IPS-18c (cell line): Measurements from ENCODE around the gene ITGA8.

Source experiments
- H3K4me3 ChIP-seq: 2 replicates; pipeline ENCODE4 v1.7.0; 2013; ENCODE audit warnings: low read depth, mild to moderate bottlenecking, low read length, moderate library complexity; ENCODE audit not compliant: insufficient read depth
- H3K9me3 ChIP-seq: one replicate; pipeline ENCODE4 v1.6.1; 2013; ENCODE audit warnings: mild to moderate bottlenecking, low read length, moderate library complexity; ENCODE audit not compliant: control insufficient read depth, insufficient read depth

The ITGA8 gene

DNA sequence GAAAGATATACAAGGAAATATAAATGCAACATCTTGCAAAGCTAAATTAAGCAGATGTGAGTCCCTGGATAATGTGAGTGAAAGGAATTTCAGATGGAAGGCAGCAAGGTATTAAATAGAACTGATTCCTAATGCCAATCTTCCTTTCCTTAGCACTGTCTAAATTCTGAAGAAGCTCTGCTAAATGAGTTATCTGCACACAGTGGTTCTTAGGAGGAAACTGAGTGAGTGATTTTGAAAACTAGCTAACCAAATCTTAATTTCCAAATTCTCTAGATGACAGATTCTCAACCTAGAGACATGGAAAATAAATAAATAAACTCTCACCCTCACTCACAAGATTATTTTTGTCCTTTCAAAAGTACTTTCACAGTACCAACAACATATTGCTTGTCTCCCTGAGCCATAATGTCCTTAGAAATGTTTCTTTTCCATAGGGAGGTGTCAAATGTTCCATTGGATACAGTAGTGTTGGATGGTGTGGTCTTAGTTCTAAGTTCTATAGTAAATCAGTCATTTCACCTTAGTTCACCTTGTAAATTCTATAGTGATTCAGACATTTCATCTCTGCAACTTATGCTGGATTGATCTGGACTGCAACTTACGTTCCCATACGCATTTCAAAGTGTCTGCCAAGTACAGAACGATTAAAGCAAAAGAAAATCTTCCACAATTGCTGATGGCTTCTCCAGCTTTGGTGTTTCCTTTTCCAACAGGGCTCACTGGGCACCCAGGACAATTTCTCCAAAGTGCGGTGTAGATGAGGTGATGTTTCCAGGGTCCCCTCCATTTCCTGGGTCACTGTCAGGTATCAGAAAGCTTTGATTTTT, 203.3 kb downstream of the ITGA8 start:
- no peaks in the 10 kb centered on the region for H3K9me3 ChIP-seq
- no peak overlapping the region for H3K4me3 ChIP-seq

DNA sequence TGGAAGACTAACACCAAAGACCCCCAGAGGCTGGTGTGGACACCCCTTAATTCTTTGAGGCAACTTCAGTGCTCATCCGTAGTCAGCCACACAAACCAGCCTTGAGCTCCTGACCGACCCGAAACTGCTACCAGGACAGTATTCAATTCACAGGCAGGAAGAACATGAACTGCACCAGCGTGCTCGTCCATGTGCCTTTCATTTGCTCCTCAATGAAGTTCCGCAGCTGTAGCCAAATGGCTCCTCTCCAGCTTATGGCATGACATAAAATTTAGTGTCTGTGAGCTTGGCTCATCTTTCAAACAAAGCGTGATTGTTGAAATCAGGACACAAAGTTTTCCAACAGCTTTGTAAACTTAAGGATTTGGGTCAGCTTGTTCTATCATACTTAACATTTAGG, 204.5 kb downstream of the ITGA8 start:
- Histone ChIP-seq H3K4me3 (no peak overlapping the region), H3K9me3 (no peaks in the 10 kb centered on the region)

DNA sequence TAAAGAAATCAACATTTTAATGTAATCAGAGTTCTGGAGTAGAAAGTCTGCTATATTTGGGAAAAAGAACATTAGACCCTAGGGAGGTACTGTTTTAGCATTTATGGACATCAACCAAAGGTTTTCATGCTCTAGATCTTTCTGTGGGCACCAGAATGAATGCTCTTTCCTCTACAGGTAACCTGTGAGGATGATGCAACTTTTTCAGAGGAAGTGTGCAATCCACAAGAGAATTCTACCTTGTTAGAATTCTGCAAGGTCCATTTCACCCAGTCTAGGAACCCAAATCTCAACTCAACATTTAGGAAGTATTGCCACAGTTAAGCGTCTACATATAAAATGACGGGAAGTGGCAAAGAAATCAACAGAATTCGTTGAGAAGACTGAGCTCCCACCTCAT, 208.8 kb downstream of the ITGA8 start:
- H3K4me3 ChIP-seq = no peak overlapping the region
- no peaks in the 10 kb centered on the region for H3K9me3 ChIP-seq

DNA sequence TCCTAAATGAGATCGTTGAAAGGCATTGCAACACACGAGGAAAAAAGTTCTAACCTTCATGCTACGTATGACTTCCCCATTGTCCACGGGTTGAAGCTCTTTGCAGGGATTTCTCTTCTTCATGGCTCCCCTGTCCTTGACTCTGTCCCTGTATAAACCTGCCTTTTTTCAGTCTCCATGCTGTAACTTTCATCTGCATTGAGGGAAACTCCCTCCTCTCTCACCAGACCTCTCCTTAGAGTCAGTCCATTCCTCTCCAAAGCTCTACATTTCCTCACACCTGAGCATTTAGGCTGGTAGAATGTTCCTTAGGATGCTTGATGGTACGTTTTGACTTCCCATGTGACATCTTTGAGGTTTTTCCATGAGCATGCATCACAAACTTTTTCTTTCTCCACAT, 214.4 kb downstream of the ITGA8 start:
- Histone ChIP-seq H3K4me3 (no peak overlapping the region), H3K9me3 (no peaks in the 10 kb centered on the region)

DNA sequence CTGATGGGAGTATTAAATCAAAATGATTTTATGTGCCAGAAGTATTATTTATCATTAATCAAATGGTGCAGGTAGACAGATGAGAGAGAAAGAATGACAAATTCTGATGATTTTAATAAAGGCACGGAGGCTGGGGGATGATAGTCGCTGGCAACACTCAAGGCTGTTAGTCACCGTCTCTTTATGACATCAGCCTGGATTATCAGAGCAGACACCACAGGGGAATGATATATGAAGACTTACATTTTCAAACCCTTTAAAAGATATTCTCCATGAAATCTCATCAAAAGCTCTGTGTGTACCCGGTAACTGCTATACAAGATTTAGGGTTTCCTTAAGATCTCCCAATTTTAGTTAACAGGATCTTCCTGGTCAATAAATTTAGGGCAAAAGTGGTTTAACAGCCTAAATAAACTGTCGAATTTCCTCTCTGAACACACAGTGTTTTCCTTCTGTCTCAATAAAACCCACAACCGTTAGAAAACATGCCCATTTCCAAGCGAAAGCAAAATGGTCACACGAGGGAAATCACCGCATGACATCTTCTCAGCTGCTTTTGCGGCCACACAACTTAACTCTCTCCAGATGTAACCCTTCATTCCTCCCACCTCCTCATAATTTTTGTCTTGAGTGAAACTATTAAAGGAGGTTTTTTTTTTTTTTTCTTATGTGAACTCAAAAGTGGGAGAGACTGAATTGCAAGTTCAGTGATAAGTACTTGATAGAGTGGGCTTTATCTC, 215.5 kb downstream of the ITGA8 start:
- H3K9me3 ChIP-seq = no peaks in the 10 kb centered on the region
- no peak overlapping the region for H3K4me3 ChIP-seq

DNA sequence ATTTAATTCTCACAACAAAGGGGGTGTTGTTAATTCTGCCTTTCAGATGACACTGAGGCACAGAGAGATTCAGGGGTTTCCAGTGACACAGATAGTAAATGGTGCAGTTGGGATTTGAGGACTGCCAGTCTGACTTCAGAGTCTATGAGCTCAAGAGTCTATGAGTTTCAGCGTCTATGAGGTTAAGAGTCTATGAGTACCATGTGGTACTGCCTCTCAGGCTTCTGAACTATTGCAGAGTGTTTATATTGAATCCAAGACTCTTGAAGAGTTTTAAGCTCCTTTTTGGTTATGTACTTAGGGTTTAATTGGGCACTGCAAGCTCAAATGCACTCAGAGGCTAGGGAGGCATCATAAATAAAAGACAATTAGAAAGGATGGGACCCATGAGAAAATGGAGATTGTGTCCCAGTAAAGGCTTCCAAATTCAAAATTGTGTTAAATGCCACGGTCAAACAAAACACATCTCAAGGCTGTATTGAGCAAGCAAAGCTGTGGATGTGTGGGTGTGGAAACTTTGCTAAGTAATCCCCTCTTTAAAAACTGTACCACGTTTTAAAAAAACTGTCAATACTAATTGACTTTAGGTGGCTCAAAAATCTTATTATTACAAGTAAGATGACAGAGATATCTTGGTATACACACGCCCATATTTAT, 224.7 kb downstream of the ITGA8 start:
- no peak overlapping the region for H3K4me3 ChIP-seq
- peaks cover 2% of the 10 kb centered on the region for H3K9me3 ChIP-seq

DNA sequence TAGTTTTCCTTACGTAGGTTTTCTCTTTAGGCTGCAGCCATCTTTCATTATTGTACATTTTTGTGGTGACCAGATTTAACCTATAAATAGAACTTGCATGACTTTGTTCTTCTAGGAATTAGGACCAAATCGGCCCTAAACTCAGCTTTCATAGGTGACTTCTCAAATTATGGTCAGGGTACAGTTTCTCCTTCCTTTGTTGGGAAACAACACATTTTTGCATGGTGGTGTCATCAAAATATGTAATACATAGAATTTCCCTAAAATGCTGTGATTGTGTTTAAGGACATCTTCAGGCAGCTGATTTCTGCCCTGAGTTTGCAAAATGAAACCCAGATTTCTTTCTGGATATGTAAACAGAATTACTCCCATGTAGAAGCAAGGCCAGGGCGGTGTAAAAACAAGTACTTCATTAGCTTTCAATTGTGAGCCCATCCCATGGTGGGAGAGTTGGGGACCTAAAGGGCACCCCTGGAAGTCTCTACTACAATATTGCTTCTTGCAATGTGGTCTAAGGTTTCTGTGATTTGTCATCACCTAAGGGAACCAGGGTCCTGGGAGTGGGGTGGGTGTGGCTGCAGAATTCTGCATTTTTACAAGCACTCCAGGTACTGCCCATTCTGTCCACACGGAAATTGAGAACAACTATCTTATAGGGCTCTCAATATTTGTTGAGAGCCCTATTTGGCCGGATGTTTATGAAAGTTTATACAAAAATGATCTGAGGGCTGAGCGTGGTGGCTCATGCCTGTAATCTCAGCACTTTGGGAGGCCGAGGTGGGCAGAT, 227.7 kb downstream of the ITGA8 start:
- H3K9me3 ChIP-seq = peaks cover 2% of the 10 kb centered on the region
- no peak overlapping the region for H3K4me3 ChIP-seq

DNA sequence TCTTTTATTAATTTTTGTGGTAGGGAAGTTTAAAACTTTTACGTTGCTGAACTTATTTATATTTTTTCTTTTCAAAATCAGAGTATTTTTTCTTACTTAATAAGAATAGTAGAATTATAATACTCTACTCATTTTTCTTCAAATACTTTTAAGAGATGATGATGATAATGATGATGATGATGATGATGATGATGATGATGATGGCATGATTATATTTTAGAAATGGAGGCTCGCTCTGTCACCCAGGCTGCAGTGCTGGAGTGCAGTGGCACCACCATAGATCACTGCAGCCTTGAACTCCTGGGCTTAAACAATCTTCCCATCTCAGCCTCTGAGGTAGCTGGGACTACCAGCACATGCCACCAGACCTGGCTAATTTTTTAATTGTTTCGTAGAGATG, 230.3 kb downstream of the ITGA8 start:
- H3K9me3 ChIP-seq = peaks cover 2% of the 10 kb centered on the region

DNA sequence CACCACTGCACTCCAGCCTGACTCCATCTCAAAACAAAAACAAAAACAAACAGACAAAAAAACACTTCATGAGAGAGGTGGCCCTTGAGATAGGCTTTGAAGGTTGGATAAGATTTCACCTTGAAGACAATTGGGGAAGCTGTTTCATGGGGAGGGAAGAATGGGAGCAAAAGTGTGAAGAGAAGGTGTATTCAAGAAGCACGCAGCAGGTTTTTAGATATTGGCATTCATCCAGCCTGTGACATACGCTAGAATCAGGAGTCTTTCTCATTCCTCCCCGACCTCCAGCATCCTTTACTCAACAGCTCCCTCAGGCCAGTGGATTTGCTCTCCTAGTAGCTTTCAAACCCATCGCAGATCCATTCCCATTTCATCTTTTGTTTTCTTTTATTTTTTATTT, 232.3 kb downstream of the ITGA8 start:
- Histone ChIP-seq H3K9me3 (peaks cover 2% of the 10 kb centered on the region), H3K4me3 (no peak overlapping the region)

More for the DNA sequence above, 230.3 kb downstream of the ITGA8 start:
- H3K4me3 ChIP-seq = no peak overlapping the region

DNA sequence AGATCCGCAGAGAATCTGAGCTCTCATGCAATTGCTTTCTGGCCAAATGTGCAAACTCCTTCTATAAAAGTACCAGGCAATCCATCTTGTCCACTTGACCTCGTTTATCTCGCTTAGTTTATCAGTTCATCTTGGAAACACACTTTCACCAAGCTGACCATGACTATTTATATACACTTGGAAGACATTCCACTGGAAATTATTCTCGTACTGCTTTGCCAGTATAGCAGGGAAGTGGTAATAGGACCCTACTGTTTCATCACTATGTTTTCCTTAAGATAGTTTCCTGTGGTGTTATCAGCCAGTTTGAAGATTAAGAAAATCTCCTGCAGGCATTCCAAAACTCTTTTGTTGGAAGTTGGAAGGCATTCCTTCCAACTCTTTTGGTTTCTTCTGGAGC, 233.3 kb downstream of the ITGA8 start:
- no peak overlapping the region for H3K4me3 ChIP-seq
- no peaks in the 10 kb centered on the region for H3K9me3 ChIP-seq

DNA sequence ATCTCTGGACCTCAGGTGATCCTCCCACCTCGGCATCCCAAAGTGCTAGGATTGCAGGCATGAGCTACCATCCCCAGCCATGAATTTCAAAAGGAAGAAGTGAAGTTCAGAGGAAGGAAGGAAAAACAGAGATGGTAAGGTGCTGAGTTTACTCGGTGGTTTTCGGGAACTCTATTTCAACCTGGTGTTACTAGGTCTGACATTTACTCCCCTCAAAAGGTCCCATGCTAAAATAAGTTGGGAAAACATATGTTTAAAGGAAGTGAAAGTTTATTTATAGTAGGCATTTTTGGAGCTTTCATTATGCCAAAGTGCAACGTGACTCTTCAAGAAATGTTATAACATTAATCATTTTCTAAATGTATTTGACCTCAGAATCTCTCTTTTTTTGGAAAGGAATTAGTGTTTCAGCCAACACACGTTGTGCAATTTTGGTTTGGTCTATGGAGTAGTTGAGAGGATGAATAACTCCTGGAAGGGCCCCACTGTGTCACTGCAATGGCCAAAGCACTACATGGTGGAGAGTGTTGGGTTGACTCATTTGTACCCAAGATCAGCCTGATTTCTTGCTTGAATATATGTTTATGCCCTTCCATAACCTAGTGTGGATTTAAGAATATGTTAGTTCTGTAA, 233.9 kb downstream of the ITGA8 start:
- Histone ChIP-seq H3K9me3 (no peaks in the 10 kb centered on the region), H3K4me3 (no peak overlapping the region)

DNA sequence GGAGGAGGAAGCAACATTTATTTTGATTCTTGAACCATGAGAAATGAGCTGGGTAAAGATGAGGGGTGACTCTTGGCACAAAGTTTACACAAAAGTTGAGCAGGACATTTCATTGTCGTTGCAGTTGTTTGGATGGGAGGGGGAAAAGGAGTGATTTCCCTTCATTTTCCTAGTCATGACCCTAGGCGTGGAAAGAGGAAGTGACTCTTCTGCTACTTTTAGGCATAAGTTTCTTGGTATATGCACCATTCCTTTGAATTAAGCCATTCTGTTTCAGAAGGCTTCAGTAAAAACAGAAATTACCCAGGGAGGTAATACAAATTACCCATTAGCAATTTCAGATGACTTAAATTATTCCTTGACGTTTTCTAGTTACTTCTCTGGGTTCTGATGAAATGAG, 234.7 kb downstream of the ITGA8 start:
- Histone ChIP-seq H3K9me3 (no peaks in the 10 kb centered on the region), H3K4me3 (no peak overlapping the region)

DNA sequence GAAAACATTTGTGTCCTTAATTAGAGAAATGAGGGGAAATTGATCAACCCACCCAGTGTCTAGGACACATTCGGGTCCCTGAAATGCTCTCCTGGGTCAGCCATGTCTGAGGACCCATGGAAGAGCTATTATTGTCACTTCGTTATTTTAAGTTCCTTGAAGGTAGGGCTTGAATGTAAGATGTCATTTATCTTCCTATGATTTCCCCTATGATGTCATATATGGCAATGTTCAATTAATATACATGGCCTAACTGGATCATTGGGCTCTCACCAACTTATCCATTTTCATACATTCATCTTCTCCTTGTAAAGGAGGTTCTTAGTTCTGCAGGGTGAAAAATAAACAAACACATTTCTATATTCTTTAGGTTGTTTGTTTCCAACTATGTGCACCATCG, 235.6 kb downstream of the ITGA8 start:
- H3K9me3 ChIP-seq = no peaks in the 10 kb centered on the region

DNA sequence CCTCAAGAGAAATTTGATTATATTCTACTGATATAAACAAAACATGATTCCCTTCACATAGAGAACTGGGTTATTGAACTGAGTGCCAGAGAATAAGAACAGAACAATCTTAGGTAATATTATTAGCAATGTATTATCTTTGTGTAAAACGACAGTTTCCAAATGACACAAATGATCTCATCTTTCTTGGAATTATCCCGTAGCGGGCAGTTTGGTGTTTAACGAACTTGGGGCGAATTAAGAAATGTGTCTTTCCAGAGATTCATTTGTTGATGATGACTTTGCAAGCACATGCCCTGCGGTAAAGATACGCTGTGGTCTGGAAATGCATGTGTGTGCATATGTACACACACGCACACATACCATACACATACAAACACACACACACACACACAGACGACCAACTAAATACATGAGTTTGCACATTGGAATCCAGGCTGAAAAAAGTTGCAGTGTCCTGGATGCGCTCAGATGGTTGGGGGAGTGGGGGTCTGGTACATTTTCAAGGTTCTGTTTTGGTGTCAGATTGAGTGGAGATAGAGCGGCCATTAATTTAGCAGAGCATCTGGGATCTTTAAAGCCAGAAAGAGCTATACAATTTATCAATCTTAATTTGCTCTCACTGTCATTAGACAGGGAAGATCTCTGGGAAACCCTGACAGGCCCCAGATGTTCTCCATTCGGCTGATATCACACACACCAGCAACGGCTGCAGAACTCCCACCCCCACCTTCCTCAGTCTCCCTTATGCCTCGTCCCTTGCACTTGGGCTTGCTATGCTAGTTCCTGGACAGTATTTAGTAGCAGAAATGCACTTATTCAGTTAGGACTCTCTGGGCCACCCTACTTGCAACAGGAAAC, 236.3 kb downstream of the ITGA8 start:
- H3K9me3 ChIP-seq = no peaks in the 10 kb centered on the region
- H3K4me3 ChIP-seq = no peak overlapping the region

More for the DNA sequence above, 235.6 kb downstream of the ITGA8 start:
- no peak overlapping the region for H3K4me3 ChIP-seq

DNA sequence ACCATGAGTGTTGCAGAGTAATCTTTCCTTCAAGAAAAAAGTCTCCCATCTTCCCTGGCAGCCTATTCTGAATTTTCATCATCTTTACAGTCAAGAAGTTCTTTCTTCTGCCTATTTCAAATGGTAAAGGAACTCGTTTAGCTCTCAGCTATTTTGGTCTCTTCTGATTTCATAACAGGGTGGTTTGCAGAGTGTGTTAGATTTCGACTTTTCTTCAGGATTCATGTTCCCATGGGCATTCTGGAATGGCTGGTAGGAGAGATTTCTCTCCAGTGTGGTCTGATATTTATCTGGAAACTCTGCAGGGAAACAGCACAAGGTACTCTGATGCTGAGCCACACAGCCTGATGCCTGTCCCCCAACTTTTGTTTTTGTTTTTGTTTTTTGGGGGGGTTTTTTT, 237.6 kb downstream of the ITGA8 start:
- Histone ChIP-seq H3K4me3 (no peak overlapping the region), H3K9me3 (no peaks in the 10 kb centered on the region)

DNA sequence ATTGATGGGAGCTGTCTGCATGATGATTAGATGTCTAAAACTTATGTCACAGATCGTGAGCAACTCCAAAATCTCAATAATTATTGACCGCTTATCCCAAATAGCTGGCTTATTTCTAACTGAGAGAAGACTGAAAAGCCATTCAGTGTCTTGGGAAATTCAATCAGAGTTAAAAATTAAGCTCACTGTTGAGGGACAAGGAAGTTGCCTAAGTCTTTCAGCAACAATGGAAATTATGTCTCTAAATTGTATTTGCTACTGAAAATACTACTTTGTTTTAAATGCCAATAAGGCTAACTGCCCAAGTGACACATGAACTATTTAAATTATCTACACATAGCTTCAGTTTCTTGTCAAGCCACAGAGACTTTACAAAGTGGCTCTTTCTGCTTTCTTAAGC, 240.8 kb downstream of the ITGA8 start:
- Histone ChIP-seq H3K9me3 (no peaks in the 10 kb centered on the region), H3K4me3 (no peak overlapping the region)
